ENCODE measurements around the gene RELL2.
"Not testable (repeated sequence)": the region's sequence is repeated elsewhere in the genome, so short reads cannot be mapped to it uniquely, and the experiment has no call there.

Gene RELL2, protein sequence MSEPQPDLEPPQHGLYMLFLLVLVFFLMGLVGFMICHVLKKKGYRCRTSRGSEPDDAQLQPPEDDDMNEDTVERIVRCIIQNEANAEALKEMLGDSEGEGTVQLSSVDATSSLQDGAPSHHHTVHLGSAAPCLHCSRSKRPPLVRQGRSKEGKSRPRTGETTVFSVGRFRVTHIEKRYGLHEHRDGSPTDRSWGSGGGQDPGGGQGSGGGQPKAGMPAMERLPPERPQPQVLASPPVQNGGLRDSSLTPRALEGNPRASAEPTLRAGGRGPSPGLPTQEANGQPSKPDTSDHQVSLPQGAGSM

DNA sequence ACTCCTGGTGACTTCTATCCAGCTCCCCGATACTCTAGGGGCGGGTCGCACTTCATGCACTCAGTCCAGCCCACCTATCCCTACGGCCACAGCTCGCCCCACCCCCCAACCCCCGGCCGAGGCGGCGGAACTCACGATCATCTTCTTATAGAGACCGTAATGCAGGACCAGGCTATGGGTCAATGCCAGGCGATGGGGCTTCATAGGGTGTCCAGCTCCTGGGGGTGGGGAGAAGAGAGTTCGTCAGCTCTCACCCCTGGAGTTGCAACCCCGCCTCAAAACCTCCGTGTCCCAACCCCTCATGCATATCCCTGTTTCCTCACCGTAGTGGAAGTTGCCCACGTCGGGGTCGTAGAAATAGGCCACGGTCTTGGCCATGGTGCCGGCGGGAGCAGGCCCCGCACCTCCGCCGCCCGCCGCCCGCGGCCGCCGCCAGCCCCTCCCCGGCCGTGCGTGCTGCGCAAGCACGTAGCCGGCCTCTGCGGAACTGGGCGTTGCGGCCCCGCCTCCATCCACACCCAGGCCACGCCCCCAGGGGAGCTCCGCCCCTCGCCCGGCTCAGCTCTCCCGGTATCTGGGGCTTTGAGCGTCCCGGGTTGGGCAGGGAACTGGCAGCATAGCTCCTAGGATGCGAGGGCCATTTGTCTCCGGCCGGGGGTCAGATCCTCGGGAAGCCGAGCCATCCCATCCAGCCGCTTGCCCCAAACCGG is at the start of gene RELL2, which contains the start of gene HDAC3:
Gene RELL2 (plus strand): TSS at position 585 of the 710 bp plus-strand sequence. CDS start 1,229 bp downstream, outside the sequence.
Gene HDAC3 (minus strand): TSS at position 437 of the 710 bp plus-strand sequence. CDS start 59 bp downstream, at position 378.
- DNase-seq, result peak; percentile 93

DNA sequence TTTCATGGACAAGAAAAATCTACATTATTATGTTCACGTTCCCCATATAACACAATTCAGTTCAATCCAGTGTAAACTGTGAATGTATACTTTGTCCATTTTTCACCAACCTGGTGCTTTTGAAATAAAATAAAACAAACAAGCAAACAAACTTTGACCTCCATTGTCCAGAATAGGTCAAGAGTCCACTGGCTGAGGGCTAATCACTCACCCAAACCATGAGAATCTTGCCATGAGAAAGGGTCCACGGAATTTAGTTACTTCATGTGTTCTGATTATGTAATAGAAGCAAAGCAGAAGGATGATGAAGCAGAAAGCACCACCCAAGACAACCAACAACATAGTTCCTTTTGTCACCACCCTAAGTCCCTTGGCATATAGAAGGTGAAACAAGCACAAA is 46.7 kb upstream of the RELL2 start:
- DNase-seq, result no peak

DNA sequence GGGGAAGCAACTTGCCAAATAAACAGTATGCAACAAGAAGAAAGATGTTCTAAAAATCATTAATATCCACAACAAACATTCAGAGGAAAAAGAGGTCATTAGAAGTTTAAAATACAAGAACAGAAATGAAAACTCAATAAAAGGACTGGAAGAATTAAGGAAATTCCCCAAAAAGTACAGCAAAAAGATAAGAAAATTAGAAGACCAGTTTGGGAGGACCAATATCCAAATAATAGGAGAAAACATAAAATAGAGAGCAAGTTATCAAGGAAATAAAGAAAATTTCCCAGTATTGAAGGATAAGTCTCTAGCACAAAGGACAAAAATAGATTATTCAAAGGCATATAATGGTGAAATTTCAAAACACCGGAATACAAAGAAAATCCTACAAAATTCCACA is 39.9 kb upstream of the RELL2 start:
- no peak for DNase-seq

DNA sequence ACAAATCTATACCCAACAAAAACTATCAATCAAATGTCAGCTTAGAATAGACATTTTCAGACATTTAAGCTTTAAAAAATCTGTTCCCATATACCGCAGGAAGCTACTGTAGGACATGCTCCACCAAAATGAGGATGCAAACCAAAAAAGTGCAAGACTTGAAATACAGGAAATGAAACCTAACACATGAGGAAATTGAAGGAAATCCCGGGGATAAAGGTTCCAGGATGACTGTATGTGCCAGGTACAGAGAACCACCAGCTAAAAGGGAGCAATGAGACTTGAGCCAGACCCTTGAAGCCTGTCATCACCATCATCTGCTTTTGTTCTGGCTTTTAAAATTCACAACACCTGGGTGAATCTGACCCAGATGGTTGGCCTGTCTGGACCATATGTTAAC is 39.4 kb upstream of the RELL2 start:
- DNase-seq, result no peak

DNA sequence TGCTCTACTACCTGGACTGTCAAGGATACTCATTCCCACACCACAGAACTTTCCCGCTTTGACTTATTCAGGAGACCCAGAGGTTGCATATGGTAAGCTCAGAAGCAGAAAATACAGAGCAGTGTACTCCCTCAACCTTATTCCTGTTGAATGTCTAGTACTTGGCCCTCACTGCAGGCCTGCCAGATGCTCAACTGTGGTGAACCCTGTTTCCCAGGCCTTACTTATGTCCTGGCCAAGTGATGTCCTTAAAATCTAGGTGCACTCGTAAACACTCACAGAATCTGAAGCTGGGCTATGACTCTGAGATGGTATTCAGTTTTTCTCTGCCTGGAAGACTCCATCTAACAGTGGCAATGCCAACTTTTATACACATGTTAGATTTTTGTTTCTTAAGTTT is 39.0 kb upstream of the RELL2 start:
- no peak for DNase-seq

DNA sequence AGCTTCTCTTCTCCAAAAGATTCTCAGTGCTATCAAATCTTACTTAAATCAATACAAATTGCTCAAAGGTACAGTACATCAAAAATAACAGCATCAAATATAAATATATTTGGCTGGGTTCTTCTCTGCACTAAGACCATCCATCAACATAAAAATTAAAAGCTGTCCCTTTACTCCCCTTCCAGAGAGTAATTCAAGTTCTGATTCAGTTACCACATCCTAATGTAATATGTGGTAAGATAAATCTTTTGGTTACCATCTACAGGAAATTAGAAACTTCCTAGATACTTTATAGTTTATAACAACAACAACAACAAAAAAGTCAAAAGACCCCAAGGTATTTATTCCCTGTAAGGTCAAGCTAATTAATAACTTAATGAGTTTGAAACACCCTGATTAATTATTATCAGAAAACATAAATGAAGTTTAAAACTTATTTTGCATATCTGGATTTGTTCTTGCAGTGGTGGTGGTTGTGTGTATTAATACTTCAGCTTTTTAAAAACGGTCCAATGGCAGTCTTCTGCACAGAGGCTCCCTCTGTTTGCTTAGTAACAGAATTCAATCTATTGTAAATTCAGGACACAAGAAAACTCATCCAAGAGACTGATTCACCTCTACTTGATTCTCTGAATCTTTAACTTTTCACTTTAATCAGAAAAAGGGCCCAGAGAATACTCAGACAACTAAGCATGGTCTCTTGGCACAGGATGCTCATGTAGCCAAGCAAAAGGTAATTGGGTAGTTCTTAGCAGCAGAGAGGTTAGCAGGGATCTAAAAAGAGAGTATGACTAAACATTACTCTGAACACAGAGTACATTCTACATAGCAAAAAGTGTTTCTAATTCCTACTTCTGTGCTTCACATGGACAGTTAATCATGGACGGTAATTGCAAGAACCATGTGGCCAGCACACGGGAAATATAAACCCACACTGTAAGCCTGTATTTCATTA is 38.1 kb upstream of the RELL2 start:
- DNase-seq, result no peak

DNA sequence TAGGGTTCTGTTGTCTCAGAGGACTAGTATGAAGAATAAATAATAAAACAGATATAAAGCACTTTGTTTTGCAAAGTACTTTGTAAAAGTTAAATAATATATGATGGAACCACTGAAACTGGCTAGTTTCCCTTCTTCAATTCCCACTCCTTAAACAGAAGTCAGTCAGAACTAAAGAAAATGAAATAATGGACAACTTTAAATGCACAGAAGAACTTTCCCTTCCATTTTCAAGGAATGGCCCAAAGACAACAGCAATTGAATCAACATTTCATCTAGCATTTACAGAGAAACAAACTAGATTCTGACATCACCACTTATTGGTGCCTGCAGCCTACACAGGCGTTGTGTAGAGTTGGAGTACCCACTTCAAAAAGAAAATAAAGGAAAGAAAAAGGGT is 34.2 kb upstream of the RELL2 start:
- no peak for DNase-seq

DNA sequence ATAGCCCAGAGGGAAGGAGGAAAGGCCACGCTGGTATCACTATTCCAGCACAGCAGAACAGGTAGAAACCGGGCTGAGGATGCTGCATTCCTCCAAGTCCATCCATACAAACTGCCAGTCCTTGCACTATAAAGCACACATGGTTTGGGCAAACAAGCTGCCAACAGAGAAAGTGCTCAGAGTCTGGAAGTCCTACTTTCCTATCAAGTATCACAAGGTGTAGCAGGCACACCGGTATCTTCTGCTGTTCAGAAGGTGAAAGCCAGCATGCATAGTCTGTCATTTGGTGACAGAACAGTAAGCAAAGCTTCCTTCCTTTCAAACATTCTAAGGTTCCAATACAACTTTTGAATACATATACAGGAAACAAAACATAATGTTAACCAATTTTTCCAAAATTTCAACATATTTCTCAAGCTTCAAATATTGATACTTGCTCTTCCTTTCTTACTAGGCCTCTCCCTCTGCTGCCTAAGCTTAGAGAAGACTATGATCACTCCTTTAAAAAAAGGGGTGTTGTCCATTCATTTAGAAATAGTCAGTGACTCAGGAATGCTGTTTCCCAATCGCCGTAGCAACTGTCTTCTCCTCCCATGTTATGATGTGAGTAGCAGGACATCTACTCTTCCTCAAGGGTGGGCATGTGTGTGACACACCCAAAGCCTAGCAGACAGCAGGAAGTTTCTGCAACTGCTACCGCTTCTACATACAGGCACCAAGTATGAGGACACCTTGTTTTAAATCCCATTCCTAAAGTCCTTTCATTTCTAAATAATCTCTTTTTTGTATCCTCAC is 32.7 kb upstream of the RELL2 start:
- no peak for DNase-seq

DNA sequence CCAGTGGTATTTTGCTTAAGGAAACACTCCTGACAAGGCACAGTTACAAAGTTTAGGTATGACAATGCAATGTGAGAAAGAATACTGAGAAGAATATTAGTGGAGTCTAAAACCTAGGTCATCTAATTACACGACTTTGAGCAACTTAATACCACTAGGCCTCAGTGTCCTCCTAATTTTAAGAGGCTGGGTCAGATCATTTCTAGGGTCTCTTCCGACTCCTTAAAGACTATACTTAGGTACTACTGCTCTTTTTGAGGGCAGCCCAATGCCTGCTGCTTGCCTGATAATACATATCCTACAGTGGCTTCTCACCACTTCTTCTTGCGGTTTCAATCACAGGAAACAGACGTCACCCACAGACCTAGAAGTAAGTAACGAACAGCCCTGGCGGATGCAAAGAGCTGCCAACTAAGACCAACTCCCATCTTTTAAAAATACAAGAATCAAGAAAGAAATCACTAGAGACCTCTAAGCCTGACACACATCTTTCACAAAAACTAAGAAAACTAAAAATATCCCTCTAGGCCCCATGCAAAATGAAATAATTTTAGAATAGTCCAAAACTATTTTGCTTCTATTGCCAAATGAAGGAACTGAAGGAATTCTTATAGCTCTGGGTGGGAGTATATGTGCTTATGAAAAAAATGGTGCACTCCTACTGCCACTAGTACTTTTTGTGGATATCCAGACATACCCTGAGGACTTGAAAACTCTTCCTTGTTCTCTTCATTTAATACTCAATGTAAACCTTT is 31.1 kb upstream of the RELL2 start:
- peak; percentile 53 for DNase-seq

DNA sequence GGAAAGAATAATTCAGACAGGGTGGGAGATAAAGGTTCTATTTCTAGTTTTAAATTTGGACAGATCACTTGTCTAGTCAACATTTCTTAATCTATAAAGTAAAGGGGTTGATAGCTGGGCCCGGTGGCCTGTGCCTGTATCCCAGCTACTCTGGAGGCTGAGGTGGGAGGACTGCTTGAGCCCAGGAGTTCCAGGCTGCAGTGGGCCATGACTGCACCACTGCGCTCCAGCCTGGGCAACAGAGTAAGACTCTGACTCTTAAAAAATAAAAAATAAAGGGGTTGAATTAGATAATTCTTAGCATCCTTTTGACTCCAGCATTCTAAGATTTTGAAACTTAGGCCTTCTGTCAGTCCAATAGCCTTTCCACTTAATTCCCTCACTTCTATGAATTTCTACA is 28.8 kb upstream of the RELL2 start:
- no peak for DNase-seq

DNA sequence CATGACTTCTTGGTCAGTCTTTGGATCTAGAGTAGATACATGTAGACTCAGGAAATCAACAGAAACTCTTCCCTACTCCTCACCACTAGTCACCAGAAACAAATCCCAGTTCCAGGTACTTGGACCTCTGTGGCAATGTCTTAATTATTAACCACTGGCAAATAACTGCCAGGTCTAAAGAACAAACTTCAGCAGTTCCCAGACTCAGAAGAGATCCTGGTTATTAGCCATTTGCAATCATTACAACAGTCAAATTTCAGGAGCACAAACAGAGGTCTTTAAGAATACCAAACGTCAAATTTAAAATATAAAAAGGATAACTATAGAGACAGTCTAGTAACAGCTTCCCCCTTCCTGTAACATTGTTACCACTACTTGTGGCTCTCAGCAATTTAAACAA is 28.2 kb upstream of the RELL2 start:
- DNase-seq, result no peak

DNA sequence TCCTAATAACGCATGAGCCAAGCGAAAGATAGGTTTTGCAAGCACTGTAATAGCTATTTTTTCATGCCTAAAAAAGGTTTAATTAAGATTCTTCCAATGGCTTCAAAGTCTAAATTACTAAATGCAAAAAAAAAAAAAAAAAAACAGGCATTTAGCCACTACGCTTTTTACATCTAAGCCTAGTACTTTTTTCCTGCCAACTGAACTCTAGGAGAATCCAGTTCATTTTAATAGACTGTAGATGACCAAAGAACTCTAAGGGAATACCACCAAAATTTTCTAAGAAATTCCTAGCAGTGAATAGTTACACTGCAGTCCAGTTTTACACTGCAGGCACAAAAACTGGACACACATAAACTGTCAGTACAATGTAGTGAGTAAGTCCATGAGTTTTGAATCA is 27.8 kb upstream of the RELL2 start:
- DNase-seq, result no peak

DNA sequence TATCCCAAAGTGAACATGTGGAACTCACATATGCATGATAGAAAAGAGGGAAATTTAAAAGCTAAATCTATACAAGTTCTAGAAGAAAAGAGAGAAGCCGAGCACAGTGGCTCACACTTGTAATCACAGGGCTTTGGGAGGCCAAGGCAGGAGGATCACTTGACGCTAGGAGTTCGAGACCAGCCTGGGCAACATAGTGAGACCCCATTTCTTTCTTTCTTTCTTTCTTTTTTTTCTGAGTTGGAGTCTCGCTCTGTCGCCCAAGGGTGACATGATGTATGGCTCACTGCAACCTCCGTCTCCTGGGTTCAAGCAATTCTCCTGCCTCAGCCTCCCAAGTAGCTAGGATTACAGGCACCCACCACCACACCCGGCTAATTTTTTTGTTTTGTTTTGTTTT is 26.9 kb upstream of the RELL2 start:
- not testable (repeated sequence) for DNase-seq

DNA sequence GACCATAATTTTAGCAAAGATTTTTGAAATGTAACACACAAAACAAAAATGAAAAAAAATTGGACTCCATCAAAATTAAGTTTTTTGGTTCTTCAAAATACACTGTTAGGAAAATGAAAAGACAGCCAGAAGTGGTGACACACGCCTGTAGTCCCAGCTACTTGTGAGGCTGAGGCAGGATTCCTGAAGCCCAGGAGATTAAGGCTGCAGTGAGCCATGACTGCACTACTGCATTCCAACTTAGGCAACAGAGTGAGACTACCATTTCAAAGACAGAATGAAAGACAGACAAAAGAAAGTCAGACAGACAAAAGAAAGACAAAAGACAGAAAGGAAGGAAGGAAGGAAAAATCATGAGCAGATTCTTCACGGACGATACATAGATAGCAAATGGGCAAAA is 25.5 kb upstream of the RELL2 start:
- DNase-seq, result no peak

DNA sequence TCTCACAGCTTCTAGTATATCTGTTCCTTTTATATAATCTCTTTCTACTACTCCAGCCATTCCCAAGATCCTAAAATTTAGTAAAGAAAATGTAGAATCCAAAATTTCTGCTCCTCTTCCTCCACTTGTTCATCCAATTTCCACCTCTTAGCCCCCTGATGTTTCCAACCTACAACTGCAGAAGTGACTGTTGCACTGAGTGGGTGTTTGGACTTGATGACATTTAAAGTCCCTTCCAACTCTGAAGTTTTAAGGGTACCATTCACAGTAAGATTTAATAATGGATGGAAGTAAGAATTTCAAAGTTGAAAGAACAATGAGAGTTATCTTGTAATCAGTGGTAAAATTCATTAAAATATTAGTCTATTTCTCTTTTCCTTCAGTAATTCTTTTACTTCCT is 23.5 kb upstream of the RELL2 start:
- DNase-seq, result no peak

DNA sequence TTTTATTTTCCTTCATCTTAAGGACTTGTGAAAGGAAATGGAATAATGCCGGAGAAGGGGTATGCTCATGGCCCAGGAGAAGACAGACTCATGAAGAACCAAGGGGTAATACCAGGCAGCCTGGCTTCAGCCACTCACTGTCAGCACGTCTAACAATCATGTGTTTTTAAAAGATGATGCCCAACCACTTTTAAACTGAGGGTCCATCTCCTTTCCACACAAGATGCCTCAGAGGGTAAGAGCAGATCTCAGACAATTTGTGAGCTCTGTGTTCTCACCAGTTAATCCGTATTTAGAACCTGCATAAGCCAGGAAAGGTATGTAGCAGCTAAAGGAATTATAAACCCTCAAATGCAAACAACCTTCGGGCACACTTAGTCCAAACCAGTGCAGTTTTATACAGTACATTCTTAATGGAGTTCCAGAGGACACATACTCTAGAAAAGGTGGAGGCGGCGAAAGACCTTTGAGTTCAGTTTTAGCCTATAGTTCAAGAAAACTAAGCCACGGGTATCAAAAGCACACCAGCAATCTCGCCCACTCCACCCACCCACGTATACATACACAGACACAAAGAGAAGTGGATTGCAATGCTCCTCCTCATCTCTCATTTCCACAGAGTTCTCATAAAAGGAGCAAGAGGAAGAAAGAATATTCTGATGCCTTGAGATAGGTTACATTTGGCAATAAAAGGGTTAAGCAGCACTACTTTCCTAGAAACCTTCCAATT is 20.6 kb upstream of the RELL2 start:
- no peak for DNase-seq

DNA sequence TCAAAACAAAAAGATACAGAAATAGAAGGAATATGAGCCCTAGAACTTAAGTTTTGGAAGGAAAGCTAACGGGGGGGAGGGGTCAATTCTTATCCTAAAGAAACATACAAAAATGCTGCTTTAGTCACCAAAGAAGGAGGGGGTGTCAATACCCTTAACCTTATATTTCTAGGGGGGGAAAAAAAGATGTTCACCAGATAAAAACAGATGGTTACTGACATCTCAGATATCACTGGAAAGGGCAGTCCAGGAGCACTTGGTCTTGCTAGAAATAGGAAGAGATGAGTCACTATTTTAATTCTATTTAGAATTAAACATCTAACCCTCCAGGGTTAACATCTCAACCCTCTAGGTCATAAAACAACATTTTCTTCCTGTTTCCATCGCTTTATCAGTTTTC is 19.7 kb upstream of the RELL2 start:
- no peak for DNase-seq

DNA sequence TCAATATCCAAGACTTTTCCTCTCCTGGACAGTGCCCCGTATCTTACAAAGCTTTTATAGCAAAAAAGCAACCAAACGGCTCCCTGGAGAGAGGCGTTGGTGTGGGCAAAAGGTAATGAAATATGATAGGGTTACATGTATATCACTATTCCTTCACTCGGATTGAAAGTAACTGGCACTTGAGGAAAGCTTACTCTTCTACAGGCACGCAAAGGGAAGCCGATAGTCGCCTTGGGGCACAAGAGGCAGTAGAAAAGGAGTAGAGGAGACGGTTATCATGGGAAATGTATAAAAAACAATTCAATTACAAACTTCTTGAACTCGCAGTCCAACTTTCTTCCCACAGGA is 19.1 kb upstream of the RELL2 start:
- DNase-seq, result no peak

DNA sequence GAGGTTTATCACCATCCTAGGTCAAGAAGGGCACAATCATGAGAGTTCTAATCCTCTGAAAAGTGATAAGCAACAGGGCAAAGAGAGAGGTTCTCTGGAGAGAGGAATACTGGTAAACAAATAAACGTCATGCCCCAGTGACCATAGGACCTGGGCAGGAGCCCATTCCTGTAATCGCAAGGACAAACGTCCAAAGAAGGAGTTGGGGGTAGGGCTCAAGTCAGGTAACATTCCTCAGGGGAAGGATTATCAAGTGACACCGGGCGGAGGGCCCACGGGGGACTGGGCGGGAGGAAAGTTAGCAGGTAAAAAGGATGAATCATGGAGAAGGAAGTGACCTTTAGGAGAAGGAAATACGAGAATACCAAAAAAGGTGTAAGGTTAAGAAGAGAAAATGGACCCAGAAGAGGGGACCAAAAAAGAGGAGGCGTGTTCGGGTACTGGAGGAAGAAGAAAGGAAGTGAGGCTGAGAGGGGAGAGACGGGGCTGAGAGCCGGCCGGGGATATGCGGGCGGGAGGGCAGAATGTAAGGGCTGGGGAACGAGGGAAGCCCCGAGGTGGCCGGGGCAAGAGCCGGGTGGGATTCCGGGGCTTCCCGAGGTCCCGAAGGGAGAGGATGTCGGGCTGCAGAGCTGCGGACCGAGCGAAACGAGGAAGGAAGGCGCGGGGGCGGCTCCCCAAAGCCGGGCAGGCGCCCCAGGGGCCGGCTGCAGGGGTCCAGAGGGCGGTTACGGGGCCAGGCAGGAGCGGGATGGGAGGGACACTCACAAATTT is 18.6 kb upstream of the RELL2 start:
- DNase-seq, result peak; percentile 34

DNA sequence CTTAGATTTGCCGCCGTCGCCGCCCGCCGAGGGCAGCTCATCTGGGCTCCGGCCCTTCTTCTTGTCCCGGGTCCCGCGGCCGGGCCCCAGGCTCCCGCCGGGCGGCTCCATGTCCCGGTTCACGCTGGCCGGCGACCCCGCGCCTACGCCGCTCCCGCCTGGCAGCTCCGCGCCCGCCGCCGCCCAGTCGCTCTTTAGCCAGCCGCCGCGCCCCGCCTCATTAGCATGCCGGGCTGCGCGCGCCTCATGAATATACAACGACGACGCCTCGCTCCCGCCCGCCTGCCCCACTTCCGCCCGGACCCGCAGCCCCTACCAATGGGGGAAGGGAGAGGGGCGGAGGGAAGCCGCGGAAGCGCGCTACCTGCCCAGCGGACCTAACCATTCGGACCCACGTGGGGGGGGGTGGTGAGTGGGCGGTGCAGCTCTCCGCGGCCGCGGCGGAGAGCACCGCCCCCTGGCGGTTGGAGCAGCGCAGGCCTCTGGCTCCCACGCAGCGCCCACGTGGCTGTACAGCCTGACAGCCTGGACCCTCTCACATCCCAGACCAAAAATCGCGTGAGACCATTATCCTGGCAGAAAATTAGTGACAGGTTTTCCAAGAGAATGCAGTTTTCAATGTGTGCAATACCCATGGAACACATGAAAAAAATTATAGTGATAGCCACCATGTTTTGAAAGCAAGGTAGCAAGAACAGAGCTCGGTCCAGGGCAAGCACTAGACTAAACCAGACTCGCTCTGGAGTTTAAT is 17.8 kb upstream of the RELL2 start, which contains the start of gene DIAPH1:
Gene DIAPH1 (minus strand): TSS at position 197 of the 751 bp plus-strand sequence. CDS start 86 bp downstream, at position 111.
- peak; percentile 97 for DNase-seq

Measured in activated effector memory CD4-positive, alpha-beta T cell treated with Interleukin-2 at 50 U/mL for 16 hours (primary cell).